Parathyroid adenoma (tissue), 2 donors: ENCODE data around the gene ZNF138.

ENCODE experiments used
- H2AFZ ChIP-seq: fragments of 300-600 bp; sonication (generic); one replicate; pipeline ENCODE4 v1.7.0; 2017; ENCODE audit warnings: antibody characterized with exemption, mild to moderate bottlenecking
- H3K27ac ChIP-seq: fragments of 300-600 bp; sonication (generic); one replicate; pipeline ENCODE4 v1.7.0; 2017
- H3K27me3 ChIP-seq: fragments of 300-600 bp; sonication (generic); one replicate; pipeline ENCODE4 v1.7.0; 2017; ENCODE audit warnings: low read length; ENCODE audit not compliant: control insufficient read depth, insufficient read depth
- H3K36me3 ChIP-seq: fragments of 300-600 bp; sonication (generic); one replicate; pipeline ENCODE4 v1.7.0; 2017; ENCODE audit warnings: low read length; ENCODE audit not compliant: control insufficient read depth, insufficient read depth
- H3K4me1 ChIP-seq: fragments of 300-600 bp; sonication (generic); one replicate; pipeline ENCODE4 v1.7.0; 2017; ENCODE audit warnings: control low read depth
- H3K4me2 ChIP-seq: fragments of 300-600 bp; sonication (generic); one replicate; pipeline ENCODE4 v1.7.0; 2017; ENCODE audit warnings: low read length
- H3K4me3 ChIP-seq: fragments of 300-600 bp; sonication (generic); one replicate; pipeline ENCODE4 v1.7.0; 2017; ENCODE audit warnings: low read depth, low read length
- H3K79me2 ChIP-seq: fragments of 300-600 bp; sonication (generic); one replicate; pipeline ENCODE4 v1.7.0; 2017; ENCODE audit warnings: control low read depth
- H3K9ac ChIP-seq: fragments of 300-600 bp; sonication (generic); one replicate; pipeline ENCODE4 v1.7.0; 2017; ENCODE audit warnings: mild to moderate bottlenecking
- H3K9me3 ChIP-seq: fragments of 300-600 bp; sonication (generic); one replicate; pipeline ENCODE4 v1.7.0; 2017; ENCODE audit warnings: low read length; ENCODE audit not compliant: control insufficient read depth
- CTCF ChIP-seq: fragments of 300-600 bp; sonication (generic); IDR thresholded peaks from one replicate; pipeline ENCODE4 v1.7.0; 2017; ENCODE audit warnings: antibody characterized with exemption, mild to moderate bottlenecking
- donor health status: primary hyperparathyroidism.

The ZNF138 gene

GRCh38 chr7:64838691-64839090, 44.5 kb downstream of the ZNF138 start:
- Histone ChIP-seq H3K36me3 (no peaks in the 10 kb centered on the region), H3K4me1 (no peaks in the 10 kb centered on the region), H3K4me2 (no peak overlapping the region), H2AFZ (no peak overlapping the region), H3K79me2 (no peaks in the 10 kb centered on the region), H3K27me3 (no peaks in the 10 kb centered on the region), H3K9me3 (no peaks in the 10 kb centered on the region), H3K9ac (no peak overlapping the region), H3K27ac (no peak overlapping the region), H3K4me3 (no peak overlapping the region)
- TF ChIP-seq CTCF, result no peak

- no peak overlapping the region for H3K4me3 ChIP-seq
- no peaks in the 10 kb centered on the region for H3K27me3 ChIP-seq
- no peak overlapping the region for H3K9ac ChIP-seq
- H3K79me2 ChIP-seq, result no peaks in the 10 kb centered on the region
- no peaks in the 10 kb centered on the region for H3K4me1 ChIP-seq
- no peaks in the 10 kb centered on the region for H3K36me3 ChIP-seq
- no peak overlapping the region for H3K4me2 ChIP-seq
- no peaks in the 10 kb centered on the region for H3K9me3 ChIP-seq
- no peak for TF ChIP-seq CTCF
- H2AFZ ChIP-seq, result no peak overlapping the region
- H3K27ac ChIP-seq, result no peak overlapping the region
These were observed 45.7 kb downstream of the ZNF138 start for GRCh38 chr7:64839910-64840309.

- Histone ChIP-seq H3K9me3 (no peaks in the 10 kb centered on the region), H3K4me2 (no peak overlapping the region), H3K27ac (no peak overlapping the region), H3K36me3 (no peaks in the 10 kb centered on the region), H3K79me2 (no peaks in the 10 kb centered on the region), H3K4me1 (no peaks in the 10 kb centered on the region), H2AFZ (no peak overlapping the region), H3K27me3 (no peaks in the 10 kb centered on the region), H3K9ac (no peak overlapping the region), H3K4me3 (no peak overlapping the region)
- no peak for TF ChIP-seq CTCF
These were observed 55.2 kb downstream of the ZNF138 start for GRCh38 chr7:64849250-64849923.

GRCh38 chr7:64849924-64850499, 55.8 kb downstream of the ZNF138 start:
- Histone ChIP-seq H3K36me3 (no peaks in the 10 kb centered on the region), H3K4me2 (no peak overlapping the region), H3K79me2 (no peaks in the 10 kb centered on the region), H3K27me3 (no peaks in the 10 kb centered on the region), H3K4me3 (no peak overlapping the region), H2AFZ (no peak overlapping the region), H3K27ac (no peak overlapping the region), H3K9me3 (no peaks in the 10 kb centered on the region), H3K9ac (no peak overlapping the region), H3K4me1 (no peaks in the 10 kb centered on the region)
- TF ChIP-seq CTCF, result no peak

- Histone ChIP-seq H3K4me1 (no peaks in the 10 kb centered on the region), H3K27me3 (no peaks in the 10 kb centered on the region), H3K4me3 (no peak overlapping the region), H3K9ac (no peak overlapping the region), H2AFZ (no peak overlapping the region), H3K36me3 (no peaks in the 10 kb centered on the region), H3K79me2 (no peaks in the 10 kb centered on the region), H3K9me3 (no peaks in the 10 kb centered on the region), H3K4me2 (no peak overlapping the region), H3K27ac (no peak overlapping the region)
- TF ChIP-seq CTCF, result no peak
These were observed 59.5 kb downstream of the ZNF138 start for GRCh38 chr7:64853679-64854078.
